HL-60 (cell line): ENCODE results near the gene THNSL1.

Experiments used
- GABPA ChIP-seq: IDR thresholded peaks from 2 replicates; pipeline ENCODE4 v1.6.1; 2012; ENCODE audit warnings: low read depth
- POLR2AphosphoS5 ChIP-seq: IDR thresholded peaks from 2 replicates; pipeline ENCODE4 v1.6.1; 2012; ENCODE audit warnings: low read depth
- SPI1 ChIP-seq: IDR thresholded peaks from 2 replicates; pipeline ENCODE4 v1.6.1; 2012; ENCODE audit warnings: low read depth, mild to moderate bottlenecking, borderline replicate concordance
- TF ChIP-seq, protein P1 (sequence below): IDR thresholded peaks from one replicate; pipeline ENCODE4 v1.5.1; 2011; ENCODE audit warnings: low read length, control low read depth, inconsistent platforms; ENCODE audit not compliant: insufficient read depth
- TF ChIP-seq, protein P2 (sequence below): IDR thresholded peaks from 2 replicates; pipeline ENCODE4 v1.6.1; 2012; ENCODE audit warnings: low read depth; ENCODE audit not compliant: insufficient replicate concordance

DNA sequence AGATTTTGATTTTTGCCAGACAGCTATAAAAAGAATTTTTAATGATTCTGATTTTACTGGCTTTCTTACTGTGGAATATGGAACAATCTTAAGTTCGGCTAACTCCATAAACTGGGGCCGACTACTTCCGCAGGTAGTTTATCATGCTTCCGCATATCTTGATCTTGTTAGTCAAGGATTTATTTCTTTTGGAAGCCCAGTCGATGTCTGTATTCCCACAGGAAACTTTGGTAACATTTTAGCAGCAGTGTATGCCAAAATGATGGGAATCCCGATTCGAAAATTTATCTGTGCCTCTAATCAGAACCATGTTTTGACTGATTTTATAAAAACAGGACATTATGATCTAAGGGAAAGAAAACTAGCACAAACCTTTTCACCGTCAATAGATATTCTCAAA is 8.1 kb downstream of the THNSL1 start:
- TF ChIP-seq, protein P1, sequence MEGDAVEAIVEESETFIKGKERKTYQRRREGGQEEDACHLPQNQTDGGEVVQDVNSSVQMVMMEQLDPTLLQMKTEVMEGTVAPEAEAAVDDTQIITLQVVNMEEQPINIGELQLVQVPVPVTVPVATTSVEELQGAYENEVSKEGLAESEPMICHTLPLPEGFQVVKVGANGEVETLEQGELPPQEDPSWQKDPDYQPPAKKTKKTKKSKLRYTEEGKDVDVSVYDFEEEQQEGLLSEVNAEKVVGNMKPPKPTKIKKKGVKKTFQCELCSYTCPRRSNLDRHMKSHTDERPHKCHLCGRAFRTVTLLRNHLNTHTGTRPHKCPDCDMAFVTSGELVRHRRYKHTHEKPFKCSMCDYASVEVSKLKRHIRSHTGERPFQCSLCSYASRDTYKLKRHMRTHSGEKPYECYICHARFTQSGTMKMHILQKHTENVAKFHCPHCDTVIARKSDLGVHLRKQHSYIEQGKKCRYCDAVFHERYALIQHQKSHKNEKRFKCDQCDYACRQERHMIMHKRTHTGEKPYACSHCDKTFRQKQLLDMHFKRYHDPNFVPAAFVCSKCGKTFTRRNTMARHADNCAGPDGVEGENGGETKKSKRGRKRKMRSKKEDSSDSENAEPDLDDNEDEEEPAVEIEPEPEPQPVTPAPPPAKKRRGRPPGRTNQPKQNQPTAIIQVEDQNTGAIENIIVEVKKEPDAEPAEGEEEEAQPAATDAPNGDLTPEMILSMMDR: no peak
- TF ChIP-seq, protein P2, sequence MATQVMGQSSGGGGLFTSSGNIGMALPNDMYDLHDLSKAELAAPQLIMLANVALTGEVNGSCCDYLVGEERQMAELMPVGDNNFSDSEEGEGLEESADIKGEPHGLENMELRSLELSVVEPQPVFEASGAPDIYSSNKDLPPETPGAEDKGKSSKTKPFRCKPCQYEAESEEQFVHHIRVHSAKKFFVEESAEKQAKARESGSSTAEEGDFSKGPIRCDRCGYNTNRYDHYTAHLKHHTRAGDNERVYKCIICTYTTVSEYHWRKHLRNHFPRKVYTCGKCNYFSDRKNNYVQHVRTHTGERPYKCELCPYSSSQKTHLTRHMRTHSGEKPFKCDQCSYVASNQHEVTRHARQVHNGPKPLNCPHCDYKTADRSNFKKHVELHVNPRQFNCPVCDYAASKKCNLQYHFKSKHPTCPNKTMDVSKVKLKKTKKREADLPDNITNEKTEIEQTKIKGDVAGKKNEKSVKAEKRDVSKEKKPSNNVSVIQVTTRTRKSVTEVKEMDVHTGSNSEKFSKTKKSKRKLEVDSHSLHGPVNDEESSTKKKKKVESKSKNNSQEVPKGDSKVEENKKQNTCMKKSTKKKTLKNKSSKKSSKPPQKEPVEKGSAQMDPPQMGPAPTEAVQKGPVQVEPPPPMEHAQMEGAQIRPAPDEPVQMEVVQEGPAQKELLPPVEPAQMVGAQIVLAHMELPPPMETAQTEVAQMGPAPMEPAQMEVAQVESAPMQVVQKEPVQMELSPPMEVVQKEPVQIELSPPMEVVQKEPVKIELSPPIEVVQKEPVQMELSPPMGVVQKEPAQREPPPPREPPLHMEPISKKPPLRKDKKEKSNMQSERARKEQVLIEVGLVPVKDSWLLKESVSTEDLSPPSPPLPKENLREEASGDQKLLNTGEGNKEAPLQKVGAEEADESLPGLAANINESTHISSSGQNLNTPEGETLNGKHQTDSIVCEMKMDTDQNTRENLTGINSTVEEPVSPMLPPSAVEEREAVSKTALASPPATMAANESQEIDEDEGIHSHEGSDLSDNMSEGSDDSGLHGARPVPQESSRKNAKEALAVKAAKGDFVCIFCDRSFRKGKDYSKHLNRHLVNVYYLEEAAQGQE: no peak
- no peak for TF ChIP-seq POLR2AphosphoS5
- no peak for TF ChIP-seq GABPA
- no peak for TF ChIP-seq SPI1
